Lower leg skin (tissue), 3 donors: ENCODE measurements around the gene DNAH9.

Source experiments
- POLR2A ChIP-seq, 2 donors: fragments of 450-650 bp; IDR thresholded peaks; one replicate each; pipeline ENCODE4 v1.6.1; 2016 to 2017; ENCODE audit warnings: antibody characterized with exemption in 2 of 2, mild to moderate bottlenecking in 1 of 2, moderate library complexity in 1 of 2
- TF ChIP-seq, protein P1 (sequence below), 3 donors: fragments of 450-650 bp; IDR thresholded peaks; one replicate each; pipeline ENCODE4 v1.5.1; 2016; ENCODE audit warnings: antibody characterized with exemption in 3 of 3, mild to moderate bottlenecking in 3 of 3, moderate library complexity in 2 of 3

DNA sequence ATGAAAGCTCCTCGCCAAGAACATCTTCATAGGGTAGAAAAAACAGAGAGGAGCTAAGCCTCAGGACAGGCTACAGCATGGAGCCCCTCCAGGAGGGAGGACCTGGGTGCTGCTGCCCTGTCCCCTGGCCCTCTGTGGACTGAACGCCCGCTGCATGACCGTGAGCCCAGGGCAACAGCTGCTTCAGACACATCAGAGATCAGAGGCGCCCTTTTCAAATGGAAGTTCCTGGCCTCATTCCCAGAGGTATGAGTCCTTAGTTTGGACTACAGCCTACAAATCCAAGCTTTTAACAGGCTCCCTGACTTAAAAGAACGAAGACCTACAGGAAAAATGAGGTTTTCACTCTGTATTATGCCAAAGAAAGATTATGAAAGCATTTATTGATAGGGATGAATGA is 350.5 kb downstream of the DNAH9 start:
- TF ChIP-seq, protein P1, sequence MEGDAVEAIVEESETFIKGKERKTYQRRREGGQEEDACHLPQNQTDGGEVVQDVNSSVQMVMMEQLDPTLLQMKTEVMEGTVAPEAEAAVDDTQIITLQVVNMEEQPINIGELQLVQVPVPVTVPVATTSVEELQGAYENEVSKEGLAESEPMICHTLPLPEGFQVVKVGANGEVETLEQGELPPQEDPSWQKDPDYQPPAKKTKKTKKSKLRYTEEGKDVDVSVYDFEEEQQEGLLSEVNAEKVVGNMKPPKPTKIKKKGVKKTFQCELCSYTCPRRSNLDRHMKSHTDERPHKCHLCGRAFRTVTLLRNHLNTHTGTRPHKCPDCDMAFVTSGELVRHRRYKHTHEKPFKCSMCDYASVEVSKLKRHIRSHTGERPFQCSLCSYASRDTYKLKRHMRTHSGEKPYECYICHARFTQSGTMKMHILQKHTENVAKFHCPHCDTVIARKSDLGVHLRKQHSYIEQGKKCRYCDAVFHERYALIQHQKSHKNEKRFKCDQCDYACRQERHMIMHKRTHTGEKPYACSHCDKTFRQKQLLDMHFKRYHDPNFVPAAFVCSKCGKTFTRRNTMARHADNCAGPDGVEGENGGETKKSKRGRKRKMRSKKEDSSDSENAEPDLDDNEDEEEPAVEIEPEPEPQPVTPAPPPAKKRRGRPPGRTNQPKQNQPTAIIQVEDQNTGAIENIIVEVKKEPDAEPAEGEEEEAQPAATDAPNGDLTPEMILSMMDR (IDR thresholded peaks at IDR 0.05): no peak
- TF ChIP-seq POLR2A (IDR thresholded peaks at IDR 0.05): no peak
